Measurements from ENCODE around the gene MGLL.

MGLL gene

GRCh38 chr3:127674101-127674721, 148.1 kb downstream of the MGLL start:
- DNase-seq (ENCODE audit: low read depth), result no peak

GRCh38 chr3:127673191-127674100, 148.9 kb downstream of the MGLL start:
- DNase-seq (ENCODE audit: low read depth), result no peak

GRCh38 chr3:127672429-127673190, 149.7 kb downstream of the MGLL start, which contains the start of gene ABTB1:
TSS of gene ABTB1 (plus strand) at chr3:127672952. CDS start at chr3:127673026, 74 bp downstream.
- peak; percentile 64 for DNase-seq (ENCODE audit: low read depth)

- no peak for DNase-seq (ENCODE audit: low read depth)
Observed at GRCh38 chr3:127671523-127672428, 150.5 kb downstream of the MGLL start.

- no peak for DNase-seq (ENCODE audit: low read depth)
Observed at GRCh38 chr3:127670761-127671522, 151.4 kb downstream of the MGLL start.

- no peak for DNase-seq (ENCODE audit: low read depth)
Observed at GRCh38 chr3:127670229-127670559, 152.1 kb downstream of the MGLL start.

GRCh38 chr3:127669541-127670228, 152.6 kb downstream of the MGLL start:
- no peak for DNase-seq (ENCODE audit: low read depth)

- DNase-seq (ENCODE audit: low read depth), result no peak
Observed at GRCh38 chr3:127668906-127669305, 153.4 kb downstream of the MGLL start.

- DNase-seq (ENCODE audit: low read depth), result no peak
Observed at GRCh38 chr3:127667119-127667681, 155.1 kb downstream of the MGLL start.

GRCh38 chr3:127666676-127667075, 155.6 kb downstream of the MGLL start:
- no peak for DNase-seq (ENCODE audit: low read depth)

GRCh38 chr3:127665586-127665985, 156.7 kb downstream of the MGLL start:
- DNase-seq (ENCODE audit: low read depth), result no peak

- DNase-seq (ENCODE audit: low read depth), result no peak
Observed at GRCh38 chr3:127665165-127665564, 157.2 kb downstream of the MGLL start.

- DNase-seq (ENCODE audit: low read depth), result no peak
Observed at GRCh38 chr3:127663151-127663550, 159.2 kb downstream of the MGLL start.

GRCh38 chr3:127662001-127662469, 160.3 kb downstream of the MGLL start:
- DNase-seq (ENCODE audit: low read depth), result no peak

GRCh38 chr3:127661600-127661999, 160.7 kb downstream of the MGLL start:
- DNase-seq (ENCODE audit: low read depth), result no peak

GRCh38 chr3:127660621-127661251, 161.6 kb downstream of the MGLL start:
- no peak for DNase-seq (ENCODE audit: low read depth)

- no peak for DNase-seq (ENCODE audit: low read depth)
Observed at GRCh38 chr3:127658234-127658633, 164.1 kb downstream of the MGLL start.

- DNase-seq (ENCODE audit: low read depth), result no peak
Observed at GRCh38 chr3:127656906-127657305, 165.4 kb downstream of the MGLL start.

- DNase-seq (ENCODE audit: low read depth), result no peak
Observed at GRCh38 chr3:127655641-127656040, 166.7 kb downstream of the MGLL start.

Measured in stimulated activated CD8-positive, alpha-beta memory T cell treated with anti-CD3 and anti-CD28 coated beads, Interleukin-15, amount 100 ng/mL, for 1 hour (primary cell).